OCI-LY3 (cell line): ENCODE results near the gene SOCS7.

Source experiments
- H2AFZ ChIP-seq: fragments of 200-600, 300-600 bp; shearing (Covaris generic); 2 replicates; pipeline ENCODE4 v1.6.0; 2014; ENCODE audit warnings: antibody characterized with exemption, low read depth, low read length
- H3K27ac ChIP-seq: fragments of 200-600, 300-600 bp; sonication (generic); 2 replicates; pipeline ENCODE4 v1.5.1; 2014; ENCODE audit warnings: mild to moderate bottlenecking, low read length, moderate library complexity, mixed read lengths
- H3K27me3 ChIP-seq: fragments of 200-600, 300-600 bp; sonication (generic); 2 replicates; pipeline ENCODE4 v1.6.1; 2014; ENCODE audit warnings: low read depth, low read length, mixed read lengths
- H3K36me3 ChIP-seq: fragments of 200-600, 300-600 bp; sonication (generic); replicated peaks from 2 replicates; pipeline ENCODE3; 2014; ENCODE audit warnings: low read depth, low read length, mixed read lengths
- H3K4me1 ChIP-seq: fragments of 300-600, 200-600 bp; sonication (generic); 2 replicates; pipeline ENCODE4 v1.6.1; 2014; ENCODE audit warnings: low read length, mixed read lengths
- H3K4me2 ChIP-seq: fragments of 200-600, 300-600 bp; sonication (generic); 2 replicates; pipeline ENCODE4 v1.6.1; 2014; ENCODE audit warnings: low read length, mixed read lengths
- H3K4me3 ChIP-seq: fragments of 300-600, 200-600 bp; sonication (generic); 2 replicates; pipeline ENCODE4 v1.5.1; 2014; ENCODE audit warnings: antibody characterized with exemption, mild to moderate bottlenecking, low read length, moderate library complexity
- H3K79me2 ChIP-seq: fragments of 300-600, 200-600 bp; shearing (Covaris generic); 2 replicates; pipeline ENCODE4 v1.6.1; 2014; ENCODE audit warnings: mild to moderate bottlenecking, low read length, mixed read lengths
- H3K9ac ChIP-seq: fragments of 300-600, 200-600 bp; shearing (Covaris generic); 2 replicates; pipeline ENCODE4 v1.6.0; 2014; ENCODE audit warnings: mild to moderate bottlenecking, low read length, moderate library complexity
- H3K9me3 ChIP-seq: fragments of 200-600, 300-600 bp; shearing (Covaris generic); 2 replicates; pipeline ENCODE4 v1.6.1; 2014; ENCODE audit warnings: low read length, mixed read lengths; ENCODE audit not compliant: insufficient read depth
- H4K20me1 ChIP-seq: fragments of 200-600, 300-600 bp; sonication (generic); 2 replicates; pipeline ENCODE4 v1.6.1; 2016; ENCODE audit warnings: low read length, mixed read lengths; ENCODE audit not compliant: insufficient read depth
- EZH2phosphoT487 ChIP-seq: fragments of 200-600 bp; shearing (Covaris generic); IDR thresholded peaks from 2 replicates; pipeline ENCODE4 v1.6.1; 2018; ENCODE audit warnings: antibody characterized with exemption, mixed run types, low read depth
- TF ChIP-seq, protein P1 (sequence below): fragments of 200-600, 300-600 bp; sonication (generic); IDR thresholded peaks from 2 replicates; pipeline ENCODE4 v1.5.1; 2014; ENCODE audit warnings: antibody characterized with exemption, low read length, low read depth

SOCS7 gene

GRCh38 chr17:38343608-38344419 lies 7.8 kb upstream of the SOCS7 start, which contains the start of gene GPR179:
Gene GPR179 (minus strand): TSS chr17:38343956. CDS start chr17:38343789, 167 bp downstream.
- no peaks in the 10 kb centered on the region for H3K9me3 ChIP-seq
- no peak within 1 kb of the TSS for H2AFZ ChIP-seq
- no peak for TF ChIP-seq EZH2phosphoT487
- TF ChIP-seq, protein P1, sequence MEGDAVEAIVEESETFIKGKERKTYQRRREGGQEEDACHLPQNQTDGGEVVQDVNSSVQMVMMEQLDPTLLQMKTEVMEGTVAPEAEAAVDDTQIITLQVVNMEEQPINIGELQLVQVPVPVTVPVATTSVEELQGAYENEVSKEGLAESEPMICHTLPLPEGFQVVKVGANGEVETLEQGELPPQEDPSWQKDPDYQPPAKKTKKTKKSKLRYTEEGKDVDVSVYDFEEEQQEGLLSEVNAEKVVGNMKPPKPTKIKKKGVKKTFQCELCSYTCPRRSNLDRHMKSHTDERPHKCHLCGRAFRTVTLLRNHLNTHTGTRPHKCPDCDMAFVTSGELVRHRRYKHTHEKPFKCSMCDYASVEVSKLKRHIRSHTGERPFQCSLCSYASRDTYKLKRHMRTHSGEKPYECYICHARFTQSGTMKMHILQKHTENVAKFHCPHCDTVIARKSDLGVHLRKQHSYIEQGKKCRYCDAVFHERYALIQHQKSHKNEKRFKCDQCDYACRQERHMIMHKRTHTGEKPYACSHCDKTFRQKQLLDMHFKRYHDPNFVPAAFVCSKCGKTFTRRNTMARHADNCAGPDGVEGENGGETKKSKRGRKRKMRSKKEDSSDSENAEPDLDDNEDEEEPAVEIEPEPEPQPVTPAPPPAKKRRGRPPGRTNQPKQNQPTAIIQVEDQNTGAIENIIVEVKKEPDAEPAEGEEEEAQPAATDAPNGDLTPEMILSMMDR, result no peak
- H3K9ac ChIP-seq, result no peak within 1 kb of the TSS
- H3K27me3 ChIP-seq, result no peaks in the 10 kb centered on the region
- H4K20me1 ChIP-seq, result no peaks in the 10 kb centered on the region
- no peaks in the 10 kb centered on the region for H3K79me2 ChIP-seq
- H3K4me2 ChIP-seq, result no peak within 1 kb of the TSS
- no peak within 1 kb of the TSS for H3K27ac ChIP-seq
- H3K4me3 ChIP-seq, result no peak within 1 kb of the TSS
- H3K36me3 ChIP-seq, result no peaks in the 10 kb centered on the region
- peaks cover 7% of the 10 kb centered on the region for H3K4me1 ChIP-seq

DNA sequence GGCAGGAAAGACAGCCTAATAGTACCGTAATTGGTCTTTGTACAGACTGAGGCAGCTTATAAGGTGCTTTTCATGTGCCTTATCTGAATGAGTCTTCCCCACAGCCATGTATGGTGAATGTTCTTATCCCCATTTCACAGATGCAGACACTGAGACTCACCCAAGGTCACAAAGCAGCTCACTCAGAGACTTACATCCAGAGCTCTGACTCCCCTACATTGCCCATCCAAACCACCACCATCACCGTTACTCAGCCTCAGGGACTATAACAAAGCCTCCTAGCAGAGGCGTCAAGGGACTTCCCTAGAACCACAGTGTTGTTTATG lies 7.3 kb upstream of the SOCS7 start:
- H3K27me3 ChIP-seq, result no peaks in the 10 kb centered on the region
- H3K9ac ChIP-seq, result no peak overlapping the region
- H3K79me2 ChIP-seq, result no peaks in the 10 kb centered on the region
- H4K20me1 ChIP-seq, result no peaks in the 10 kb centered on the region
- peaks cover 7% of the 10 kb centered on the region for H3K4me1 ChIP-seq
- H3K4me2 ChIP-seq, result no peak overlapping the region
- H3K9me3 ChIP-seq, result no peaks in the 10 kb centered on the region
- H3K36me3 ChIP-seq, result no peaks in the 10 kb centered on the region
- no peak overlapping the region for H3K27ac ChIP-seq
- TF ChIP-seq, protein P1, result no peak
- no peak for TF ChIP-seq EZH2phosphoT487
- no peak overlapping the region for H2AFZ ChIP-seq
- H3K4me3 ChIP-seq, result no peak overlapping the region

- Histone ChIP-seq H2AFZ (no peak overlapping the region), H3K27me3 (no peaks in the 10 kb centered on the region), H3K27ac (no peak overlapping the region), H3K4me3 (no peak overlapping the region), H3K79me2 (no peaks in the 10 kb centered on the region), H3K36me3 (no peaks in the 10 kb centered on the region), H3K4me2 (no peak overlapping the region), H3K9me3 (no peaks in the 10 kb centered on the region), H3K9ac (no peak overlapping the region), H4K20me1 (no peaks in the 10 kb centered on the region), H3K4me1 (peaks cover 7% of the 10 kb centered on the region)
- TF ChIP-seq EZH2phosphoT487, result no peak
- TF ChIP-seq, protein P1, result no peak
Measured at GRCh38 chr17:38345743-38346142, 5.9 kb upstream of the SOCS7 start.

DNA sequence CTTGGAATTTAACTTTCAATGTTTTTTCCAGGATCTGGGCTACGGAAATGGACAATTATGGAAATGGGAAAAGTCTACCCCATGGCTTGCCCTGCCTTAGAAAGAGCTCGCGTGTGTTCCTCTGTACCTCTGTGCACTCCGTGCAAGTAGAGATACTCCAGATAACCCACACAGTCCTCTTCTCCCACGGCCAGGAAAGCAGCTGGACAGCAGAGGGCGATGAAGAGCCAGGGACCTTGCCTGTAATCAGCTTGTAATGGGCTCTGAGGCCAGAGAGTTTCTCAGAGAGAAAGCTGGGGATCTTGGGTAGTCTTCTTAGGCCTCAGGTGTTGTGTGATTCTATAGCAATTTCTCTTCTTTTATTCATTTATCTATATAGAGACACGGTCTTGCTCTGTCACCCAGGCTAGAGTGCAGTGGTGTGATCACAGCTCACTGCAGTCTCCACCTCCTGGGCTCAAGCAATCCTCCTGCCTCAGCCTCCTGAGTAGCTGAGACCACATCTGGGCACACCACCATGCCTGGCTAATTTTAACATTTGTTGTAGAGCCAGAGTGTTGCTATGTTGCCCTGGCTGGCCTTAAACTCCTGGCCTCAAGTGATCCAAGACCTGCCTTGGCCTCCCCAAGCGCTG lies 2.4 kb upstream of the SOCS7 start:
- Histone ChIP-seq H3K9me3 (no peaks in the 10 kb centered on the region), H3K4me1 (peaks cover 16% of the 10 kb centered on the region), H3K9ac (no peak overlapping the region), H3K4me2 (peak overlapping the region; percentile 22; the same call in 1 of the 2 replicates), H3K27me3 (no peaks in the 10 kb centered on the region), H3K36me3 (no peaks in the 10 kb centered on the region), H3K4me3 (no peak overlapping the region), H3K79me2 (peaks cover 16% of the 10 kb centered on the region), H2AFZ (no peak overlapping the region), H3K27ac (no peak overlapping the region), H4K20me1 (peaks cover 10% of the 10 kb centered on the region)
- no peak for TF ChIP-seq EZH2phosphoT487
- TF ChIP-seq, protein P1, result peak; percentile 92
